ENCODE measurements around the gene PGS1. TPM values are rescaled to one million over a fixed set of nuclear protein-coding genes. Genes with fewer than 3 reads are reported as not detected.

PGS1 gene
- total RNA-seq, 1 donor from 2014 or later = 18.8 TPM

- FAIRE-seq (no peak), DNase-seq (ENCODE audit: low spot score in 2 of 2) (no peak)
Observed at GRCh38 chr17:78381601-78382232, 3.3 kb downstream of the PGS1 start.

- no peak for FAIRE-seq
- DNase-seq (ENCODE audit: low spot score in 2 of 2) = no peak
Observed at GRCh38 chr17:78383725-78384471, 5.4 kb downstream of the PGS1 start.

DNA sequence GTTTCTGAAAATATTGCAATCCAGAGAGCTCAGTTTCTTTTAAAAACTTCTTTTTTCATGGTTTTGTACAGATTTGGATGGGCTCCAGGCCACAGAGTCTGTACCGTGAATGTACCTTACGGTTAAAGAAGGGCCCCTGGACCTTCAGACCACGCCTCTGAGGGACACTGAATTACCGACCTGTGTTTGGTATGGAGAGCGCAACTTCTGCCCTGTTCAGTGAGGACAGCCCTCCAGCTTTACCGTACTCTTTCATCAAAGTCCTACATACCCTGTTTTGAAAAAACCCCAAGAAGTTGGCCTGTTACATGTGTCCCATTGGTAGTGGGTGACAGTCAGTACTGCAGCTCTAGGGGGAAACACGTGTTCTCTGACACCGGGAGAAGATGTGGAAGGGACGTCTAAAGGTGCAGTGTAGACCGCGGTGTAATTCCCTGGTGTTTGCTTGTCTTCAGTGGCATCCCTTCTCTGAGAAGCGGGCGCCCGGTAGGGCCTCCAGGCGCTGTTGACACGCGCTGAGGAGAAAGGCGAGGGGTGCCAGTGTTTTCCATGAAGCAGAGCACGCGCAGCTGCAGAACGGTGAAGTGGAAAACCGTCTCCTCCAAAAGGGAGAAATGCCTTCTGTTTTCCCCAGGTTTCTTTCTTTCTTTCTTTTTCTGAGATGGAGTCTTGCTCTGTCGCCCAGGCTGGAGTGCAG, 6.2 kb downstream of the PGS1 start:
- FAIRE-seq = no peak
- no peak for DNase-seq (ENCODE audit: low spot score in 2 of 2)

DNA sequence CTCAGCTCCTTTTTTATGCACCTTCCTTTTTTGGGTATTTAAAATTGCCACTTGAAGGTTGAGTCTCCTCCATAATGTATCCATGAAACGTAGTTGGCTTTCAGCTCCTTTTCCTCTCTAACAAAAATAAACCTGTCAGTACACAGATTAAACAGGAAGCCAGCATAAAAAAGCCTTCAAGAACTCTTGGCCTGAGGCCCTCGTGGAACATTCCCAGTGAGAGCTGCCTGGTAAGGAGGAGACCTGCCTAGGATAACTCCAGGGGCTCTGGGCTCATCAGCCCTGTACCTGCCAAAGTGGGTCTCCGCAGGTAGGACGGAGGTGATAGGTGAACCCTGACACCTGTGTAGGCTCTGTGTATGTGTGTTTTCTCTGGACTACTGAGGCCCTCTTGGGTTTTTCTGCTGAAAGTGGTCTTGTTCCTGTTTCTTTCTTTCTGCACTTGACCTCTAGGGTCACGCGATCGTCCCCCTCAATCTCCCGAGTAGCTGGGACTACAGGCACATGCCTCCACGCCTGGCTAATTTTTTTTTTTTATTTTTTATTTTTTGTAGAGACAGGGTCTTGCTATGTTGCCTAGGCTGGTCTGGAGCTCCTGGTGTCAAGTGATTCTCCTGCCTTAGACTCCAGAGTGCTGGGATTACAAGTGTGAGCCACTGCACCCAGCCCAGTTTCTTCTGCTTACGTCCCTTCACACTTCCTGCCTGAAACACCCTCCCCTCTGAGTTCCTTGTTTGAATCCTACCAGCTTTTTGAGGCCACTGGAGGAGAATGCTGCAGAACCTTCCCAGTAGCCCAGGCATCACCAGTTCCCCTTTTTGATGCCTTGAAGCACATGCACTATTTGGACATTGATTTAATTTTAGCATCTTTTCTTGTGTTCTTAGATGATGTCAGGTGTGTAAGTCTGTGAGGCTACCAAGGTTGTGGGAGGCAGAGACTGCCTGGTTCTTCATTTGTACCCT, 9.8 kb downstream of the PGS1 start:
- no peak for DNase-seq (ENCODE audit: low spot score in 2 of 2)
- FAIRE-seq = no peak

DNA sequence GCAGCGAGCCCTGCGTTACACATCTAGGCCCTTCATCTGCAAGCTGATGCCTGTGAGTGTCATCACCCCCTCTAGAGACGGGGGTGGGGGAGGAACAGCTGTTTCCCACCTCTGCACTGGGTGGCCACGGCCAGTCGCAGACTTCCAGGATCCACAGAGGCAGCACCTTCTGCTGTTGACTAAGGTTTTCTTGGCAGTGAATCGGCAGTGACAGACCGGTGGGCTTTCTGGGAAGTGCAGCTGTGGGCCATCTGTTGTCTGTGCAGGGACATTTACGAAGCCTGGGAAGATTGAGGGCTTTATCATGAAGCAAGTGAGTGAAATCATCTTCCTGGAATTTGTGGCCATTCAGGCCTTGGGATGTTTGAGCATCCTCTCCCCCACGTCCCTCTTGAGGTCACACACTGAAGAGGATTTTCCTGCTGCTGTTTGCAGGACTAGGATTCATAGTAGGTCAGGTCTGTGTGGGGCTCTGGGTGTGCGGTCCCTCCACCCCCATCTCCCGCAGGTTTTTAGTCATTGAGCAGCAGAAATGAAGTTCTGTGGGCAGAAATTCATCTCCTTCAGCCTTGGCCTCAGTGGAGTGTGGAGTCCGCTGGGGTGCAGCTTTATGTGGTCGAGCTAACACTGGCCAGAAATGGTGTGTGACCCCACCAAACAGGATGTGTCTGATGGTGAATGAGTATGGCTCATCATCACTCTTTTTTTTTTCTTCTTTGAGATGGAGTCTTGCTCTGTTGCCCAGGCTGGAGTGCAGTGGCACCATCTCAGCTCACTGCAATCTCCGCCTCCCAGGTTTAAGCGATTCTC, 12.0 kb downstream of the PGS1 start:
- no peak for DNase-seq (ENCODE audit: low spot score in 2 of 2)
- FAIRE-seq = no peak

DNA sequence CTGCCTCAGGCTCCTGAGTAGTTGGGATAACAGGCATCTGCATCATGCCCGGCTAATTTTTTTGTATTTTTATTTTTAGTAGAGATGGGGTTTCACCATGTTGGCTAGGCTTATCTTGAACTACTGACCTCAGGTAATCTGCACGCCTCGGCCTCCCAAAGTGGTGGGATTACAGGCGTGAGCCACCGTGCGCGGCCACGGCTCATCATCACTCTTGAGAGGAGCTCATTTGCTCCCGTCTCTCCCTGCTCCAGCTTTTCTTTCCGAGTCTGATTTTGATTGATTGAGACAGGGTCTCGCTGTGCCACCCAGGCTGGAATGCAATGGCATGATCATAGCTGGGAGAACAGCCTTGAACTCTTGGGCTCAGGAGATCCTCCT, 12.6 kb downstream of the PGS1 start:
- FAIRE-seq (no peak), DNase-seq (ENCODE audit: low spot score in 2 of 2) (no peak)

GRCh38 chr17:78391843-78392242, 13.4 kb downstream of the PGS1 start:
- FAIRE-seq = no peak
- no peak for DNase-seq (ENCODE audit: low spot score in 2 of 2)

DNA sequence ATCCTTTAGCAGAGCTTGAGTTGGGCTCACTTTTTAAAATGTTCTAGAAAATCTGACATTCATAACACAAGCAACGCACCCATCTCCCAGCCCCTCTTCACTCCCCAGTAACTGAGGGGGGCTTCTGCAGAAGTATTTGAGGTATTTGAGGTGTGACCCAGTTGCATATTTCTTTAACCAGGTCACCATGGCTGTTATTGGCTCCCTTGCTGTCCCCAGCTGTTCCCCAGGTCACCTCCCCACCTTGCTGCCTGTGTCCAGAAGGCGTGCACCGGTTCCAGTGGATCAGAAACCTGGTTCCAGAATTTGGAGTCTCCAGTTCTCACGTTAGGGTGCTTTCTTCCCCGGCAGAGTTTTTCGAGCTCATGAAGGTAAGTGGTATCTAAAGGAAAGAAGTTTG, 13.8 kb downstream of the PGS1 start:
- no peak for FAIRE-seq

DNA sequence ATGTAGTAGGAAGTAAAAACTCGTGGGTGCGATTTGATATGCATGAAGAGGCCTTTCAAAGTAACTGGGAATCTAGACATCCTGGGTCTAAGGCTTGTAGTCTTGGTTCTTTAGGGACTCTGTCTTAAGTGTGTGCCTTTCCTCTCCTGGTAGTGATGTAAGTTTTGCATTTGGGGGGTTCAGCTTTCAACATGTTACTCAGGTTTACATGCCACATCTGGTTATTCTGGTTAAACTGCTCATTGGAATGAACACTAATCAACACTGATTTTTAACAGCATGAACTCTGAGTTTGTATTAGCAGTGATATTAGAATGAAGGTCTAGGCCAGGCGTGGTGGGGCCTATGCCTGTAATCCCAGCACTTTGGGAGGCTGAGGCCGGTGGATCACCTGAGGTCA, 15.1 kb downstream of the PGS1 start:
- FAIRE-seq = no peak

More for the DNA sequence above, 13.8 kb downstream of the PGS1 start:
- no peak for DNase-seq (ENCODE audit: low spot score in 2 of 2)

DNA sequence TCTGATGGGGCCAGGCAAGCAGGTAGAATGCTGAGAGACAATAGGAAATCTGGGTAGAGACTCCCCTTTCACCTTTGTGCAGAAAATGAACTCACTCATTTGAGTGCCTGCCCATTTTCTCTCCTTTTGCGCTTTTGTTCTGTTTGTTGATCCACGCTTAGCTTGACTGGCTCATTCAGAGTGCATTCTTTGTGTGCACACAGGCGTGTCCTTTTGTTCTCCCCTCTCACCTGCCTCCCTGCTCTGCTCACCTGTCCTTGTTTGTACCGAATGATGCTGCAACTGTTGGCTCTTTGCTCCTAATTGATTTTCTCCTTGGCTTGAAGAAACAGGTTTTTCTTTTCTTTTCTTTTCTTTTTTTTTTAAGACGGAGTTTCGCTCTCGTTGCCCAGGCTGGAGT, 15.8 kb downstream of the PGS1 start:
- DNase-seq (ENCODE audit: low spot score in 2 of 2) (no peak), FAIRE-seq (no peak)

More for the DNA sequence above, 15.1 kb downstream of the PGS1 start:
- no peak for DNase-seq (ENCODE audit: low spot score in 2 of 2)

DNA sequence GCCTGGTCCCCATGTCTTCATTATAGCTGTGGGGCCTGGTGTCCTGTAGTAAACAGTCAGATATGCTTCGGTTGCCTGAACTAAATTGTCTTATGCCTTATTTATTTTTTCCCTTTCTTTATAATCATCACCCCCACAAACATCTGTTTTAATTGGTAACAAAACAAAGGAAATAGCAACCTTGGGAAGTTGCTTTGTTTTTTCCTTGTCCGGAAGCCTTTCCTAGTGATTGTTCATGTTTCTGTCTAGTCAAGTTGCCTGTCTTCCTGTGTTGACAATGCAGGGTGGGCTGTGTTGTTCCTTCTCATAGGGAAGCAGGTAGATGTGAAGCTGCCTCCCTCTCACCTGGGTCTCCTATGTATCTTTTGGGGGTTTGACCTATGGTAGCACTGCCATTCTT, 16.7 kb downstream of the PGS1 start:
- no peak for FAIRE-seq
- no peak for DNase-seq (ENCODE audit: low spot score in 2 of 2)

DNA sequence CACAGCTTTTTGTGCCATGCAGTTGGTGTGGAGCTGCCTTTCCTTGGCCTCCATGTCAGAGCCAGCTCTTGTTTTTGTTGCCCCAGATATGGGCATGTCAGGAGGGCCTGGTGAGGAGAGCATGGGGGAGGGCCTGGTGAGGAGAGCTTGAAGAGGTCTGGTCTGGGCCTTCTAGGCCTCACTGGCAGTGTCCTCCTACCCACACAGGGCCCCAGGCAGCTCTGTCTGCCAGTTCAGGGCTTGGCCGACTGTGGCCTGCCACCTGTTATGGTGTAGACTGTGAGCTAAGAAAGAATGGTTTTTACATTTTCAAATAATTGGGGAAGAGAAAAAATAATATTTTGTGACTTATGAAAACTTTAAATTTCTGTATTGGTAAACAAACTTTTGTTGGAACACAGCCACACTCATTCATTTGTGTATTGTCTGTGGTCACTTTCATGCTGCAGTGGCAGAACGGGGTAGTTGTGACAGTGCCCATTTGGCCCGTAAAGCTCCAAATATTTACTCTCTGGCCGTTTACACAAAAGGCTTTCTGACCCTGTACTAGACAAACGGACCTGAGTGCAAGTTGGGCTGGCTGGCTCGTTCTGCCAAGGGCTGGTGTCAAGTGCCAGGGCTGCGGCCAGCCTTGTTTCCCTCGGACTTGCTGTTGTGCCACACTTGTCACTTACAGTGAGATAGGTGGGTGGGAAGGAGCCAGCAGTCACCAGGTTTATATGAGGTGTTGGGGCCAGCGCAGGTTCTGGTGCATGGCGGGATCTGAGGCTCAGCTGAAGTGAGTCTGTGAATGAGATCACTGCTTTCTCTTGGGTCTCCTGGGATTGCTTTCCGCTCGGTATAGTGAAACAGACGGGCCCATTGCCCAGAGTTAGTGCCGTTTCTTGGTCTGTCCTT, 18.2 kb downstream of the PGS1 start:
- DNase-seq (ENCODE audit: low spot score in 2 of 2) (no peak), FAIRE-seq (no peak)

GRCh38 chr17:78397681-78398101, 19.2 kb downstream of the PGS1 start:
- DNase-seq (ENCODE audit: low spot score in 2 of 2) = no peak

DNA sequence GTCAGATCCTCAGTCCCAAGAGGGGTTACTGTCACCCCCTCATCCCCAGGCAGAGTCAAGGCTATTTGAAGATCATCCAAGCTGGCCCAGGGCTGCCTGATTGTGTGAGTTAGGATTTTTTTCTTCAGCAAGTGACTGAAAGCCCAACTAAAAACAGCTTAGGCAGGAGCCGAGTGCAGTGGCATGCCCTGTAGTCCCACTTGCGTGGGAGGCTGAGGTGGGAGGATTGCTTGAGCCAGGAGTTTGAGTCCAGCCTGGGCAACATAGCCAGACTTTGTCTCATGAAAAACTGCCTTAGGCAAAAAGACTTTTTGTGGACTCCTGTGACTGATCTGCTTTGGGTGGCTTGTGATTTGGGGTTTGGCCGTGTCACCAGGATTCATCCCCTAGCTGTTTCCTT, 19.9 kb downstream of the PGS1 start:
- FAIRE-seq = no peak
- DNase-seq (ENCODE audit: low spot score in 2 of 2) = no peak

More at GRCh38 chr17:78397681-78398101, 19.2 kb downstream of the PGS1 start:
- FAIRE-seq = no peak

- DNase-seq (ENCODE audit: low spot score in 2 of 2) (no peak), FAIRE-seq (no peak)
Observed at GRCh38 chr17:78399028-78399692, 20.7 kb downstream of the PGS1 start.

- DNase-seq (ENCODE audit: low spot score in 2 of 2) = no peak
- FAIRE-seq = no peak
Observed at GRCh38 chr17:78399693-78400144, 21.3 kb downstream of the PGS1 start.

DNA sequence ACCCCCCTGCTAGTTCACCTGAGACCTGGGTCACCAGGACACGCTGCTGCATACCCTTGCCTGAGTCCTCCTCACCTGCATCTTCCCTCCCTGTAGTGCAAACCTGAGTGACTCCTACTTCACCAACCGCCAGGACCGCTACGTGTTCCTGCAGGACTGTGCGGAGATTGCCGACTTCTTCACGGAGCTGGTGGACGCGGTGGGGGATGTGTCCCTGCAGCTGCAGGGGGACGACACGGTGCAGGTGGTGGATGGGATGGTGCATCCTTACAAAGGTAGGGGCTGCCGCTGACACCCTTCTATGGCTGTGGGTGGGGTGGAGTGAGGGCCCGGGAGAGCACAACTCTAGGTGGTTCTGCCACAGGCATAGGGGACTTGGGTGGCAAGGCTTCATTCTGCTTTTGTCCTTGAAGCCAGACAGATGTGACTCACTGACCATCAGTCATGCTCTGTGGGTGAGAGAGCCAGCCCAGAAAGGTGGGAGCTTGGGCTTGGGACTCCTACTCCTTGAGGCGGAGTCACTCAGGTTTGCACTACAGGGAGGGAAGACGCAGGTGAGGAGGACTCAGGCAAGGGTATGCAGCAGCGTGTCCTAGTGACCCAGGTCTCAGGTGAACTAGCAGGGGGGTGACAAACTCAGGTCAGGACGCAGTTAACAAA, 22.3 kb downstream of the PGS1 start:
- DNase-seq (ENCODE audit: low spot score in 2 of 2) = no peak
- FAIRE-seq = no peak
